ENCODE measurements around the gene SLC12A7. TPM values are rescaled to one million over a fixed set of nuclear protein-coding genes. Genes with fewer than 3 reads are reported as not detected.

Gene SLC12A7
- total RNA-seq, 1 donor from 2014 or later, result 4.9 TPM

GRCh38 chr5:1091632-1092031 is 20.2 kb downstream of the SLC12A7 start:
- DNase-seq (ENCODE audit: low spot score), result no peak
- TF ChIP-seq, protein P1, sequence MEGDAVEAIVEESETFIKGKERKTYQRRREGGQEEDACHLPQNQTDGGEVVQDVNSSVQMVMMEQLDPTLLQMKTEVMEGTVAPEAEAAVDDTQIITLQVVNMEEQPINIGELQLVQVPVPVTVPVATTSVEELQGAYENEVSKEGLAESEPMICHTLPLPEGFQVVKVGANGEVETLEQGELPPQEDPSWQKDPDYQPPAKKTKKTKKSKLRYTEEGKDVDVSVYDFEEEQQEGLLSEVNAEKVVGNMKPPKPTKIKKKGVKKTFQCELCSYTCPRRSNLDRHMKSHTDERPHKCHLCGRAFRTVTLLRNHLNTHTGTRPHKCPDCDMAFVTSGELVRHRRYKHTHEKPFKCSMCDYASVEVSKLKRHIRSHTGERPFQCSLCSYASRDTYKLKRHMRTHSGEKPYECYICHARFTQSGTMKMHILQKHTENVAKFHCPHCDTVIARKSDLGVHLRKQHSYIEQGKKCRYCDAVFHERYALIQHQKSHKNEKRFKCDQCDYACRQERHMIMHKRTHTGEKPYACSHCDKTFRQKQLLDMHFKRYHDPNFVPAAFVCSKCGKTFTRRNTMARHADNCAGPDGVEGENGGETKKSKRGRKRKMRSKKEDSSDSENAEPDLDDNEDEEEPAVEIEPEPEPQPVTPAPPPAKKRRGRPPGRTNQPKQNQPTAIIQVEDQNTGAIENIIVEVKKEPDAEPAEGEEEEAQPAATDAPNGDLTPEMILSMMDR (IDR thresholded peaks at IDR 0.05), result no peak
- Mint-ChIP-seq H3K27me3 (ENCODE audit: low read depth) (peaks cover 10% of the 10 kb centered on the region), H3K4me1 (ENCODE audit: low read depth) (no peaks in the 10 kb centered on the region), H3K36me3 (ENCODE audit: low read depth) (no peaks in the 10 kb centered on the region), H3K9me3 (ENCODE audit: low read depth) (no peaks in the 10 kb centered on the region), H3K27ac (ENCODE audit: unreplicated experiment) (no peak overlapping the region), H3K4me3 (ENCODE audit: unreplicated experiment) (no peak overlapping the region)

DNA sequence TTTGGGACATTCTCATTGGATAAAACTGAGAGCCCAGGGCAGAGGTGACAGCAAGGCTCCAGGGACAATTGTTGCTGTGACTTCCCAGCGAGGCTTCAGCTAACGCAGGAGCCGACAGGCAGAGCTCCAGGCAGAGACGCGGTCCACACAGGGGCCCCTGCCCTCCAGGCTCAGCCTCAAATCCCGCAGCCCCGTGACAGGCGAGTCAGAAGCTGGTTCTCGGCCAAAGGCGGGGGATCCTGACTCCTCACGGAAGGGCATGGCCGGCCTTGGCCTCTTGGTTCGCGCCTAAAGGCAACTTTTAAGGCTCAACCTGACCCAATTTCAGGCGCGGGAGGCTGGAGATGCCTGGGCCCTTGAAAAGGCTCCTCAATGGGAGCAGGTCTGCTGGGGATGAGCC is 21.3 kb downstream of the SLC12A7 start:
- H3K27ac Mint-ChIP-seq (ENCODE audit: unreplicated experiment), result no peak overlapping the region
- peaks cover 3% of the 10 kb centered on the region for H3K27me3 Mint-ChIP-seq (ENCODE audit: low read depth)
- DNase-seq (ENCODE audit: low spot score), result no peak
- no peaks in the 10 kb centered on the region for H3K4me1 Mint-ChIP-seq (ENCODE audit: low read depth)
- H3K36me3 Mint-ChIP-seq (ENCODE audit: low read depth), result no peaks in the 10 kb centered on the region
- H3K9me3 Mint-ChIP-seq (ENCODE audit: low read depth), result no peaks in the 10 kb centered on the region
- no peak overlapping the region for H3K4me3 Mint-ChIP-seq (ENCODE audit: unreplicated experiment)
- TF ChIP-seq, protein P1 (IDR thresholded peaks at IDR 0.05), result no peak

- DNase-seq (ENCODE audit: low spot score), result no peak
- Mint-ChIP-seq H3K27ac (ENCODE audit: unreplicated experiment) (no peak overlapping the region), H3K27me3 (ENCODE audit: low read depth) (peaks cover 3% of the 10 kb centered on the region), H3K9me3 (ENCODE audit: low read depth) (no peaks in the 10 kb centered on the region), H3K36me3 (ENCODE audit: low read depth) (no peaks in the 10 kb centered on the region), H3K4me1 (ENCODE audit: low read depth) (no peaks in the 10 kb centered on the region), H3K4me3 (ENCODE audit: unreplicated experiment) (no peak overlapping the region)
- TF ChIP-seq, protein P1 (IDR thresholded peaks at IDR 0.05), result no peak
These were observed 22.2 kb downstream of the SLC12A7 start for GRCh38 chr5:1089621-1090040.

DNA sequence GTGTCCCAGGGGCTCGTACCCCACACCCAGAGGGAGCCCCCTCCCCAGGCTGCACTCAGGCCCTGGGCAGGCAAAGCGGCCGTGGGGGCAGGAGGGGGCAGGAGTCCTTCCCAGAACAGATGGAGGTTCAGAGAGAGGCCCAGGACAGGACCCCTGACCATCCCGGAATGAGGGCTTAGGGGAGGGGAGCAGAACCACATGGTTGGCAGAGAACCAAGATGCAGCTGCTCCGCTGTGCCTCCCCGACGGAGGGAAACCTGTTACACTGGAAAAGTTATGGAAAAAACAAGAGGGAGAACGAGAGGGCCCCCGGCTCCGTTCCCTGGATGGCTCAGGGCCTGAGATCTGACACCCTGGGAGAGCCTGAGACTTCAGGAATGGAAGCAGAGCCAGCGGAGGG is 22.7 kb downstream of the SLC12A7 start:
- no peak overlapping the region for H3K27ac Mint-ChIP-seq (ENCODE audit: unreplicated experiment)
- H3K36me3 Mint-ChIP-seq (ENCODE audit: low read depth), result no peaks in the 10 kb centered on the region
- H3K27me3 Mint-ChIP-seq (ENCODE audit: low read depth), result no peaks in the 10 kb centered on the region
- H3K4me3 Mint-ChIP-seq (ENCODE audit: unreplicated experiment), result no peak overlapping the region
- TF ChIP-seq, protein P1 (IDR thresholded peaks at IDR 0.05), result no peak
- no peak for DNase-seq (ENCODE audit: low spot score)
- H3K9me3 Mint-ChIP-seq (ENCODE audit: low read depth), result no peaks in the 10 kb centered on the region
- H3K4me1 Mint-ChIP-seq (ENCODE audit: low read depth), result no peaks in the 10 kb centered on the region

GRCh38 chr5:1088726-1089125 is 23.1 kb downstream of the SLC12A7 start:
- Mint-ChIP-seq H3K4me3 (ENCODE audit: unreplicated experiment) (no peak overlapping the region), H3K27ac (ENCODE audit: unreplicated experiment) (no peak overlapping the region), H3K4me1 (ENCODE audit: low read depth) (no peaks in the 10 kb centered on the region), H3K27me3 (ENCODE audit: low read depth) (no peaks in the 10 kb centered on the region), H3K9me3 (ENCODE audit: low read depth) (no peaks in the 10 kb centered on the region), H3K36me3 (ENCODE audit: low read depth) (no peaks in the 10 kb centered on the region)
- no peak for DNase-seq (ENCODE audit: low spot score)
- TF ChIP-seq, protein P1 (IDR thresholded peaks at IDR 0.05), result no peak

All from chondrocyte (in vitro differentiated cells).